ENCODE data around the gene EP400. TPM values are rescaled to one million over a fixed set of nuclear protein-coding genes. Genes with fewer than 3 reads are reported as not detected.

EP400 gene
- total and polyA plus RNA-seq, 2 of the 13 experiments (the other 11 are each of a cell fraction or from before 2014, with no cell fraction given), result 4.9 to 5.0 TPM

DNA sequence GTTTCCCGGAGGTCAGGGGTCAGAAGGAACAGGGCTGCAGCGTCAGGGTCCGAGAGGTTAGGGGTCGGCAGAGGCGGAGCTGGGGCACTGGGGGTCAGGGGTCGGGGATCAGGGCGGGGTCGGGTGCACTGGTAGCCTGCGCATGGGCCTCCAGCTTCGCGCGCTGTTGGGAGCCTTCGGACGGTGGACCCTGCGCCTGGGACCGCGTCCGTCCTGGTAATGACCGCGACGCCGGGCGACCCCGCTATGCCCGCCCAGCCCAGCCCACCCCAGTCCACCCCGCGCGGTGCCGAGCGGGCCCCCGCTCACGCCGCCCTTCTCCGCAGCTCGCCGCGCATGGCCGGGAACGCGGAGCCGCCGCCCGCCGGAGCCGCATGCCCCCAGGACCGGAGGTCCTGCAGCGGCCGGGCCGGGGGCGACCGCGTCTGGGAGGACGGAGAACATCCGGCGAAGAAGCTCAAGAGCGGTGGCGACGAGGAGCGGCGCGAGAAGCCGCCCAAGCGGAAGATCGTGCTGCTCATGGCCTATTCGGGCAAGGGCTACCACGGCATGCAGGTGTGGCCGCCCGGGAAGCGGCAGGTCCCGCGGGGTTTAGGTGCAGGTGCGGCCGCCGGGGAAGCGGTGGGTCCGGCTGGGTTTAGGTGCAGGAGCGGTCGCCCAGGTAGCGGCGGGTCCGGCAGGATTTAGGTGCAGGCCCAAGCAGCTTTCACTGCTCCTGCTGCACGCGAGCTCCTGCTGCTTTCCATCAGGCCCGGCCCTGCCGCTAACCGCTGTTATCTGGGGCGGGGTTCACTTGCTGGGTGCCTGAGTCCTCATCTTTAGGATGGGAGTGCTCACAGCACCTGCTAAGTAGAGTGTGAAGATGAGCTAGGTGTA lies 19.9 kb upstream of the EP400 start (continued):
- TF ChIP-seq, protein P1, sequence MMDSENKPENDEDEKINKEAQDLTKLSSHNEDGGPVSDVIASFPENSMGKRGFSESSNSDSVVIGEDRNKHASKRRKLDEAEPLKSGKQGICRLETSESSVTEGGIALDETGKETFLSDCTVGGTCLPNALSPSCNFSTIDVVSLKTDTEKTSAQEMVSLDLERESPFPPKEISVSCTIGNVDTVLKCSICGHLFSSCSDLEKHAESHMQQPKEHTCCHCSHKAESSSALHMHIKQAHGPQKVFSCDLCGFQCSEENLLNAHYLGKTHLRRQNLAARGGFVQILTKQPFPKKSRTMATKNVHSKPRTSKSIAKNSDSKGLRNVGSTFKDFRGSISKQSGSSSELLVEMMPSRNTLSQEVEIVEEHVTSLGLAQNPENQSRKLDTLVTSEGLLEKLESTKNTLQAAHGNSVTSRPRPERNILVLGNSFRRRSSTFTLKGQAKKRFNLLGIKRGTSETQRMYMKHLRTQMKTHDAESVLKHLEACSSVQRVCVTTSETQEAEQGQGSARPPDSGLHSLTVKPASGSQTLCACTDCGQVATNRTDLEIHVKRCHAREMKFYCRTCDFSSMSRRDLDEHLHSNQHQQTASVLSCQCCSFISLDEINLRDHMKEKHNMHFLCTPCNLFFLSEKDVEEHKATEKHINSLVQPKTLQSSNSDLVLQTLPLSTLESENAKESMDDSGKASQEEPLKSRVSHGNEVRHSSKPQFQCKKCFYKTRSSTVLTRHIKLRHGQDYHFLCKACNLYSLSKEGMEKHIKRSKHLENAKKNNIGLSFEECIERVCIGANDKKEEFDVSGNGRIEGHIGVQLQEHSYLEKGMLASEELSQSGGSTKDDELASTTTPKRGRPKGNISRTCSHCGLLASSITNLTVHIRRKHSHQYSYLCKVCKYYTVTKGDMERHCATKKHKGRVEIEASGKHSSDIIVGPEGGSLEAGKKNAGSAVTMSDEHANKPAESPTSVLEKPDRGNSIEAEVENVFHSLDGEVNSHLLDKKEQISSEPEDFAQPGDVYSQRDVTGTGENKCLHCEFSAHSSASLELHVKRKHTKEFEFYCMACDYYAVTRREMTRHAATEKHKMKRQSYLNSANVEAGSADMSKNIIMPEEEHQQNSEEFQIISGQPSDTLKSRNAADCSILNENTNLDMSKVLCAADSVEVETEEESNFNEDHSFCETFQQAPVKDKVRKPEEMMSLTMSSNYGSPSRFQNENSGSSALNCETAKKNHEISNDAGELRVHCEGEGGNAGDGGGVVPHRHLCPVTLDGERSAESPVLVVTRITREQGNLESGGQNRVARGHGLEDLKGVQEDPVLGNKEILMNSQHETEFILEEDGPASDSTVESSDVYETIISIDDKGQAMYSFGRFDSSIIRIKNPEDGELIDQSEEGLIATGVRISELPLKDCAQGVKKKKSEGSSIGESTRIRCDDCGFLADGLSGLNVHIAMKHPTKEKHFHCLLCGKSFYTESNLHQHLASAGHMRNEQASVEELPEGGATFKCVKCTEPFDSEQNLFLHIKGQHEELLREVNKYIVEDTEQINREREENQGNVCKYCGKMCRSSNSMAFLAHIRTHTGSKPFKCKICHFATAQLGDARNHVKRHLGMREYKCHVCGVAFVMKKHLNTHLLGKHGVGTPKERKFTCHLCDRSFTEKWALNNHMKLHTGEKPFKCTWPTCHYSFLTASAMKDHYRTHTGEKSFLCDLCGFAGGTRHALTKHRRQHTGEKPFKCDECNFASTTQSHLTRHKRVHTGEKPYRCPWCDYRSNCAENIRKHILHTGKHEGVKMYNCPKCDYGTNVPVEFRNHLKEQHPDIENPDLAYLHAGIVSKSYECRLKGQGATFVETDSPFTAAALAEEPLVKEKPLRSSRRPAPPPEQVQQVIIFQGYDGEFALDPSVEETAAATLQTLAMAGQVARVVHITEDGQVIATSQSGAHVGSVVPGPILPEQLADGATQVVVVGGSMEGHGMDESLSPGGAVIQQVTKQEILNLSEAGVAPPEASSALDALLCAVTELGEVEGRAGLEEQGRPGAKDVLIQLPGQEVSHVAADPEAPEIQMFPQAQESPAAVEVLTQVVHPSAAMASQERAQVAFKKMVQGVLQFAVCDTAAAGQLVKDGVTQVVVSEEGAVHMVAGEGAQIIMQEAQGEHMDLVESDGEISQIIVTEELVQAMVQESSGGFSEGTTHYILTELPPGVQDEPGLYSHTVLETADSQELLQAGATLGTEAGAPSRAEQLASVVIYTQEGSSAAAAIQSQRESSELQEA (CRISPR knock-in tag; IDR thresholded peaks at IDR 0.05; ENCODE audit: not compliant biosample characterization), result no peak
- TF ChIP-seq RFX5 (IDR thresholded peaks at IDR 0.05; ENCODE audit: low read depth, low read length) (no peak), ZNF619 (CRISPR knock-in tag; IDR thresholded peaks at IDR 0.05) (no peak), FOXJ3 (CRISPR knock-in tag; IDR thresholded peaks at IDR 0.05; ENCODE audit: borderline replicate concordance) (no peak), ZNF317 (CRISPR knock-in tag; IDR thresholded peaks at IDR 0.05) (no peak), HMGA1 (CRISPR knock-in tag; conservative IDR thresholded peaks at IDR 0.05) (no peak), ZNF891 (CRISPR knock-in tag; IDR thresholded peaks at IDR 0.05) (peak; percentile 36; the same call in 1 of the 2 replicates), ZNF563 (CRISPR knock-in tag; IDR thresholded peaks at IDR 0.05) (no peak), DR1 (CRISPR knock-in tag; IDR thresholded peaks at IDR 0.05) (no peak), KDM1A (CRISPR knock-in tag; IDR thresholded peaks at IDR 0.05) (no peak), ZFP36 (IDR thresholded peaks at IDR 0.05; ENCODE audit: borderline replicate concordance, low read depth, low read length, partially characterized antibody) (no peak)
- TF ChIP-seq, protein P2, sequence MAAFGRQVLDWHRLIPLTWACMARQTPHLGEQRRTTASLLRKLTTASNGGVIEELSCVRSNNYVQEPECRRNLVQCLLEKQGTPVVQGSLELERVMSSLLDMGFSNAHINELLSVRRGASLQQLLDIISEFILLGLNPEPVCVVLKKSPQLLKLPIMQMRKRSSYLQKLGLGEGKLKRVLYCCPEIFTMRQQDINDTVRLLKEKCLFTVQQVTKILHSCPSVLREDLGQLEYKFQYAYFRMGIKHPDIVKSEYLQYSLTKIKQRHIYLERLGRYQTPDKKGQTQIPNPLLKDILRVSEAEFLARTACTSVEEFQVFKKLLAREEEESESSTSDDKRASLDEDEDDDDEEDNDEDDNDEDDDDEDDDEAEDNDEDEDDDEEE (CRISPR knock-in tag; IDR thresholded peaks at IDR 0.05), result no peak
- TF ChIP-seq, protein P3, sequence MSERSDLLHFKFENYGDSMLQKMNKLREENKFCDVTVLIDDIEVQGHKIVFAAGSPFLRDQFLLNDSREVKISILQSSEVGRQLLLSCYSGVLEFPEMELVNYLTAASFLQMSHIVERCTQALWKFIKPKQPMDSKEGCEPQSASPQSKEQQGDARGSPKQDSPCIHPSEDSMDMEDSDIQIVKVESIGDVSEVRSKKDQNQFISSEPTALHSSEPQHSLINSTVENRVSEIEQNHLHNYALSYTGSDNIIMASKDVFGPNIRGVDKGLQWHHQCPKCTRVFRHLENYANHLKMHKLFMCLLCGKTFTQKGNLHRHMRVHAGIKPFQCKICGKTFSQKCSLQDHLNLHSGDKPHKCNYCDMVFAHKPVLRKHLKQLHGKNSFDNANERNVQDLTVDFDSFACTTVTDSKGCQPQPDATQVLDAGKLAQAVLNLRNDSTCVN (CRISPR knock-in tag; IDR thresholded peaks at IDR 0.05; ENCODE audit: borderline replicate concordance), result no peak
- TF ChIP-seq, protein P4, sequence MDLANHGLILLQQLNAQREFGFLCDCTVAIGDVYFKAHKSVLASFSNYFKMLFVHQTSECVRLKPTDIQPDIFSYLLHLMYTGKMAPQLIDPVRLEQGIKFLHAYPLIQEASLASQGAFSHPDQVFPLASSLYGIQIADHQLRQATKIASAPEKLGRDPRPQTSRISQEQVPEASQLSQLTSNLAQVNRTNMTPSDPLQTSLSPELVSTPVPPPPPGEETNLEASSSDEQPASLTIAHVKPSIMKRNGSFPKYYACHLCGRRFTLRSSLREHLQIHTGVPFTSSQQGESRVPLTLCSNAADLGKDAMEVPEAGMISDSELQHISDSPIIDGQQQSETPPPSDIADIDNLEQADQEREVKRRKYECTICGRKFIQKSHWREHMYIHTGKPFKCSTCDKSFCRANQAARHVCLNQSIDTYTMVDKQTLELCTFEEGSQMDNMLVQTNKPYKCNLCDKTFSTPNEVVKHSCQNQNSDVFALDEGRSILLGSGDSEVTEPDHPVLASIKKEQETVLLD (CRISPR knock-in tag; IDR thresholded peaks at IDR 0.05; ENCODE audit: low read depth), result 0 out of 2 replicates have a peak, but pooled peaks have one; percentile 9
- TF ChIP-seq, protein P5, sequence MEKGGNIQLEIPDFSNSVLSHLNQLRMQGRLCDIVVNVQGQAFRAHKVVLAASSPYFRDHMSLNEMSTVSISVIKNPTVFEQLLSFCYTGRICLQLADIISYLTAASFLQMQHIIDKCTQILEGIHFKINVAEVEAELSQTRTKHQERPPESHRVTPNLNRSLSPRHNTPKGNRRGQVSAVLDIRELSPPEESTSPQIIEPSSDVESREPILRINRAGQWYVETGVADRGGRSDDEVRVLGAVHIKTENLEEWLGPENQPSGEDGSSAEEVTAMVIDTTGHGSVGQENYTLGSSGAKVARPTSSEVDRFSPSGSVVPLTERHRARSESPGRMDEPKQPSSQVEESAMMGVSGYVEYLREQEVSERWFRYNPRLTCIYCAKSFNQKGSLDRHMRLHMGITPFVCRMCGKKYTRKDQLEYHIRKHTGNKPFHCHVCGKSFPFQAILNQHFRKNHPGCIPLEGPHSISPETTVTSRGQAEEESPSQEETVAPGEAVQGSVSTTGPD (CRISPR knock-in tag; IDR thresholded peaks at IDR 0.05), result no peak
